ENCODE results near the gene LBHD2. TPM values are rescaled to one million over a fixed set of nuclear protein-coding genes. Genes with fewer than 3 reads are reported as not detected.

The LBHD2 gene
- total and polyA plus RNA-seq, 4 donors: 0.44 to 2.1 (median 1.2) TPM; not detected in 1

DNA sequence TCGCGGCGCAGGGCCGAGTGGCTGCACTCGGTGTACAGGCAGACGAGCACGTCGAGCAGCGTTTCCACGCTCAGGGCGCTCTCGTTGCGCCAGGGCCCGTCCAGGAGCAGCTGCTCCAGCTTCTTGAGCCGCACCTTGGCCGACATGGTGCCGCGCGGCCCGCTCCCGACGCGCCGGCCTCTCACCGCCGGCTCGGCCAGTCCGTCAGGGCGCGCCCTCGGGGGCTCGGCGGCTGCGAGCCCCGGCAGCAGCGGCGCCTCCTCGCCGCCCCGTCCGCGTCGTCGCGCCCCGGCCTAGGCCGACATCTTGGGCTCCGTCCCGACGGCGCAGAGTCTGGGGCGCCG, 27.0 kb upstream of the LBHD2 start:
- peak overlapping the region; percentile 73 for H3K27ac ChIP-seq (ENCODE audit: low read depth, low read length)

GRCh38 chr14:103057372-103058163, 26.4 kb upstream of the LBHD2 start, which contains the start of gene CDC42BPB:
Gene CDC42BPB (minus strand): TSS chr14:103057549. CDS start chr14:103057173, 376 bp downstream.
- Histone ChIP-seq H3K27me3 (ENCODE audit: control insufficient read depth, insufficient read depth, low read length) (no peaks in the 10 kb centered on the region), H3K27ac (ENCODE audit: low read depth, low read length) (peak within 1 kb of the TSS; percentile 73), H3K4me3 (ENCODE audit: low read depth, low read length) (peak within 1 kb of the TSS; percentile 74), H3K36me3 (ENCODE audit: control insufficient read depth, insufficient read depth, low read length) (peaks cover under 1% of the 10 kb centered on the region), H3K9me3 (ENCODE audit: control insufficient read depth, insufficient read depth, low read length) (no peaks in the 10 kb centered on the region), H3K4me1 (ENCODE audit: control insufficient read depth, insufficient read depth, low read length) (peaks cover 29% of the 10 kb centered on the region)
- peak; percentile 58 to 97 (median 86) for DNase-seq (ENCODE audit: low read depth in 4 of 6, low spot score in 6 of 6)
- WGBS (ENCODE audit: insufficient coverage): under 1% methylated on average over 85 of the region's 113 CpGs

More for the DNA sequence above, 27.0 kb upstream of the LBHD2 start:
- peak overlapping the region; percentile 68 for H3K4me3 ChIP-seq (ENCODE audit: low read depth, low read length)
- no peaks in the 10 kb centered on the region for H3K9me3 ChIP-seq (ENCODE audit: control insufficient read depth, insufficient read depth, low read length)
- DNase-seq (ENCODE audit: low read depth in 4 of 6, low spot score in 6 of 6): peak in 2 of 6 donors; percentile 15 to 51
- H3K27me3 ChIP-seq (ENCODE audit: control insufficient read depth, insufficient read depth, low read length): no peaks in the 10 kb centered on the region
- WGBS (ENCODE audit: insufficient coverage): under 1% methylated on average over 53 of the region's 53 CpGs
- peaks cover 29% of the 10 kb centered on the region for H3K4me1 ChIP-seq (ENCODE audit: control insufficient read depth, insufficient read depth, low read length)
- peaks cover 2% of the 10 kb centered on the region for H3K36me3 ChIP-seq (ENCODE audit: control insufficient read depth, insufficient read depth, low read length)

GRCh38 chr14:103058164-103059055, 25.6 kb upstream of the LBHD2 start:
- Histone ChIP-seq H3K4me3 (ENCODE audit: low read depth, low read length) (peak overlapping the region; percentile 74), H3K27ac (ENCODE audit: low read depth, low read length) (peak overlapping the region; percentile 67), H3K9me3 (ENCODE audit: control insufficient read depth, insufficient read depth, low read length) (no peaks in the 10 kb centered on the region), H3K36me3 (ENCODE audit: control insufficient read depth, insufficient read depth, low read length) (no peaks in the 10 kb centered on the region), H3K27me3 (ENCODE audit: control insufficient read depth, insufficient read depth, low read length) (no peaks in the 10 kb centered on the region), H3K4me1 (ENCODE audit: control insufficient read depth, insufficient read depth, low read length) (peaks cover 29% of the 10 kb centered on the region)
- 36% methylated on average over 29 of the region's 39 CpGs for WGBS (ENCODE audit: insufficient coverage)
- DNase-seq (ENCODE audit: low read depth in 4 of 6, low spot score in 6 of 6): no peak

DNA sequence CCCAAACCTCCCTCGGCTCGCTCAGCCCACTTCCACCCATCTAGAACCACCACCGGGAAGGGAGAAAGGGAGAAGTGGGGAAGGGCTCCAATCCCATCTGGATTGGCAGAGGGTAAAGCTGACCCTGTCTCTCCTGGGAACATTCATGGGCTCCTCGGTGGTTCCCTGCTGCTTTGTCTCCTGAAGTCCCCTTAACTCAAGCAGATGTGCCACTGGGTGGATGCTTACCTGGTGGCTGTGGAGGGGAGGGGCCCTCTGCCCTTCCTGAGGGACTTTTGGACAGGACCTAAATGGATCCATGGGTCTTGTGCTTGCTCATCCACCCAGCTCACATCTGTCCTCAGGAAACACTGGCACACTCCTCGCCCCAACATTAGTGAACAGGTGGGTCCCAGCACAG, 24.5 kb upstream of the LBHD2 start:
- no peak overlapping the region for H3K4me3 ChIP-seq (ENCODE audit: low read depth, low read length)
- no peak overlapping the region for H3K27ac ChIP-seq (ENCODE audit: low read depth, low read length)
- H3K36me3 ChIP-seq (ENCODE audit: control insufficient read depth, insufficient read depth, low read length): no peaks in the 10 kb centered on the region
- peaks cover 29% of the 10 kb centered on the region for H3K4me1 ChIP-seq (ENCODE audit: control insufficient read depth, insufficient read depth, low read length)
- WGBS (ENCODE audit: insufficient coverage): 80% methylated on average over 2 of the region's 5 CpGs
- no peaks in the 10 kb centered on the region for H3K9me3 ChIP-seq (ENCODE audit: control insufficient read depth, insufficient read depth, low read length)
- no peaks in the 10 kb centered on the region for H3K27me3 ChIP-seq (ENCODE audit: control insufficient read depth, insufficient read depth, low read length)
- DNase-seq (ENCODE audit: low read depth in 4 of 6, low spot score in 6 of 6): no peak

DNA sequence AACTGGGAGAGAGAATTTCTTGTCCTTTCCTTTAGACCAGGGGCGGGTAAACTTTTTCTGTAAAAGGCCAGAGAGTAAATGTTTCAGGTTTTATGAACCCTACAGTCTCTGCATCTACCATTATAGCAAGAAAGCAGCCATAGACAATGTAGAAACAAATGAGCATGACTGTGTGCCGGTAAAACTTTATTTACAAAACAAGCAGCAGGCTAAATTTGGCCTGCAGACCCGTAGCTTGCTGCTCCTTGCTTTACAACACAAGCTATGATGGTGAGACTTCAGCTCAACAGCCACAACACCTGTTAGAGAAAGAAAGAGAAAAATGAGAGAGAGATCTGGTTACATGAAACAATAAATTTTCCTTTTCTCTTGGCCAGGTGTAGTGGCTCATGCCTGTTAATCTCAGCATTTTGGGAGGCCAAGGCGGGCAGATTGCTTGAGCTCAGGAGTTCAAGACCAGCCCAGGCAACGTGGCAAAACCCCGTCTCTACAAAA, 22.5 kb upstream of the LBHD2 start:
- no peak for DNase-seq (ENCODE audit: low read depth in 4 of 6, low spot score in 6 of 6)
- no peak overlapping the region for H3K27ac ChIP-seq (ENCODE audit: low read depth, low read length)
- H3K36me3 ChIP-seq (ENCODE audit: control insufficient read depth, insufficient read depth, low read length): no peaks in the 10 kb centered on the region
- peaks cover 21% of the 10 kb centered on the region for H3K4me1 ChIP-seq (ENCODE audit: control insufficient read depth, insufficient read depth, low read length)
- 98% methylated on average over 3 of the region's 6 CpGs for WGBS (ENCODE audit: insufficient coverage)
- no peaks in the 10 kb centered on the region for H3K27me3 ChIP-seq (ENCODE audit: control insufficient read depth, insufficient read depth, low read length)
- H3K9me3 ChIP-seq (ENCODE audit: control insufficient read depth, insufficient read depth, low read length): no peaks in the 10 kb centered on the region
- H3K4me3 ChIP-seq (ENCODE audit: low read depth, low read length): no peak overlapping the region

GRCh38 chr14:103064436-103064835, 19.6 kb upstream of the LBHD2 start:
- WGBS (ENCODE audit: insufficient coverage): no CpG with 5 or more reads among the region's 4 CpGs
- H3K27me3 ChIP-seq (ENCODE audit: control insufficient read depth, insufficient read depth, low read length): no peaks in the 10 kb centered on the region
- no peak overlapping the region for H3K4me3 ChIP-seq (ENCODE audit: low read depth, low read length)
- no peak for DNase-seq (ENCODE audit: low read depth in 4 of 6, low spot score in 6 of 6)
- peaks cover 2% of the 10 kb centered on the region for H3K36me3 ChIP-seq (ENCODE audit: control insufficient read depth, insufficient read depth, low read length)
- H3K9me3 ChIP-seq (ENCODE audit: control insufficient read depth, insufficient read depth, low read length): no peaks in the 10 kb centered on the region
- H3K4me1 ChIP-seq (ENCODE audit: control insufficient read depth, insufficient read depth, low read length): peaks cover 5% of the 10 kb centered on the region
- H3K27ac ChIP-seq (ENCODE audit: low read depth, low read length): no peak overlapping the region

DNA sequence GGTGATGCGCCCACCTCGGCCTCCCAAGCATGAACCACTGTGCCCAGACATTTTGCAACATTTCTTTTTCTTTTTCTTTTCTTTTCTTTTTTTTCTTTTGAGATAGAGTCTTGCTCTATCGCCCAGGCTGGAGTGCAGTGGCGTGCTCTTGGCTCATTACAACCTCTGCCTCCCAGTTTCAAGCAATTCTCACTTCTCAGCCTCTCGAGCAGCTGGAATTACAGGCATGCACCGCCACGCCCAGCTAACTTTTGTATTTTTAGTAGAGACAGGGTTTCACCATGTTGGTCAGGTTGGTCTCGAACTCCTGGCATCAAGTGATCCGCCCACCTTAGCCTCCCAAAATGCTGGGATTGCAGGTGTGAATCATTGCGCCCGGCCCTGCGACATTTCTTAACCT, 19.0 kb upstream of the LBHD2 start:
- Histone ChIP-seq H3K9me3 (ENCODE audit: control insufficient read depth, insufficient read depth, low read length) (no peaks in the 10 kb centered on the region), H3K4me3 (ENCODE audit: low read depth, low read length) (no peak overlapping the region), H3K36me3 (ENCODE audit: control insufficient read depth, insufficient read depth, low read length) (peaks cover 2% of the 10 kb centered on the region), H3K27ac (ENCODE audit: low read depth, low read length) (no peak overlapping the region), H3K4me1 (ENCODE audit: control insufficient read depth, insufficient read depth, low read length) (no peaks in the 10 kb centered on the region), H3K27me3 (ENCODE audit: control insufficient read depth, insufficient read depth, low read length) (no peaks in the 10 kb centered on the region)
- 100% methylated on average over 4 of the region's 12 CpGs for WGBS (ENCODE audit: insufficient coverage)
- no peak for DNase-seq (ENCODE audit: low read depth in 4 of 6, low spot score in 6 of 6)

GRCh38 chr14:103065861-103066260, 18.1 kb upstream of the LBHD2 start:
- no peak overlapping the region for H3K4me3 ChIP-seq (ENCODE audit: low read depth, low read length)
- 92% methylated on average over 2 of the region's 7 CpGs for WGBS (ENCODE audit: insufficient coverage)
- H3K27ac ChIP-seq (ENCODE audit: low read depth, low read length): no peak overlapping the region
- H3K9me3 ChIP-seq (ENCODE audit: control insufficient read depth, insufficient read depth, low read length): no peaks in the 10 kb centered on the region
- H3K36me3 ChIP-seq (ENCODE audit: control insufficient read depth, insufficient read depth, low read length): peaks cover 2% of the 10 kb centered on the region
- H3K4me1 ChIP-seq (ENCODE audit: control insufficient read depth, insufficient read depth, low read length): no peaks in the 10 kb centered on the region
- no peak for DNase-seq (ENCODE audit: low read depth in 4 of 6, low spot score in 6 of 6)
- H3K27me3 ChIP-seq (ENCODE audit: control insufficient read depth, insufficient read depth, low read length): no peaks in the 10 kb centered on the region

- H3K27me3 ChIP-seq (ENCODE audit: control insufficient read depth, insufficient read depth, low read length): no peaks in the 10 kb centered on the region
- 71% methylated on average over 6 of the region's 9 CpGs for WGBS (ENCODE audit: insufficient coverage)
- H3K4me1 ChIP-seq (ENCODE audit: control insufficient read depth, insufficient read depth, low read length): no peaks in the 10 kb centered on the region
- DNase-seq (ENCODE audit: low read depth in 4 of 6, low spot score in 6 of 6): no peak
- no peak overlapping the region for H3K27ac ChIP-seq (ENCODE audit: low read depth, low read length)
- no peaks in the 10 kb centered on the region for H3K9me3 ChIP-seq (ENCODE audit: control insufficient read depth, insufficient read depth, low read length)
- H3K4me3 ChIP-seq (ENCODE audit: low read depth, low read length): no peak overlapping the region
- H3K36me3 ChIP-seq (ENCODE audit: control insufficient read depth, insufficient read depth, low read length): peaks cover 2% of the 10 kb centered on the region
Observed at GRCh38 chr14:103066399-103066798, 17.6 kb upstream of the LBHD2 start.

Measured in spinal cord (tissue), 10 donors.